Measurements from ENCODE around the gene PCGF5. TPM values are rescaled to one million over a fixed set of nuclear protein-coding genes. Genes with fewer than 3 reads are reported as not detected.

The PCGF5 gene
- total and polyA plus RNA-seq, 8 donors: 19.7 to 47.2 (median 21.4) TPM

GRCh38 chr10:91289305-91289704 lies 68.8 kb downstream of the PCGF5 start:
- H3K27ac ChIP-seq: no peak overlapping the region
- no peak for ATAC-seq
- TF ChIP-seq CTCF (IDR thresholded peaks at IDR 0.05): no peak
- no peaks in the 10 kb centered on the region for H3K9me3 ChIP-seq
- H3K4me1 ChIP-seq: no peaks in the 10 kb centered on the region
- H3K4me3 ChIP-seq: no peak overlapping the region
- peaks cover 0 to 4% of the 10 kb centered on the region in 2 donors for H3K36me3 ChIP-seq
- intact Hi-C loops (cut with DNase I): no loop called here
- no peaks in the 10 kb centered on the region for H3K27me3 ChIP-seq
- DNase-seq: no peak

GRCh38 chr10:91290607-91291006 lies 70.1 kb downstream of the PCGF5 start:
- TF ChIP-seq CTCF (IDR thresholded peaks at IDR 0.05): no peak
- DNase-seq (peak in 1 of 4 donors; percentile 61), ATAC-seq (no peak)
- no peaks in the 10 kb centered on the region for H3K27me3 ChIP-seq
- H3K9me3 ChIP-seq: no peaks in the 10 kb centered on the region
- no peak overlapping the region for H3K27ac ChIP-seq
- H3K36me3 ChIP-seq: no peaks in the 10 kb centered on the region
- H3K4me1 ChIP-seq: no peaks in the 10 kb centered on the region
- intact Hi-C loops (cut with DNase I): no loop called here
- no peak overlapping the region for H3K4me3 ChIP-seq

- H3K36me3 ChIP-seq: no peaks in the 10 kb centered on the region
- TF ChIP-seq CTCF (IDR thresholded peaks at IDR 0.05): no peak
- no peaks in the 10 kb centered on the region for H3K27me3 ChIP-seq
- intact Hi-C loops (cut with DNase I): no loop called here
- DNase-seq: no peak
- H3K4me1 ChIP-seq: peaks cover 0 to 11% of the 10 kb centered on the region in 2 donors
- H3K27ac ChIP-seq: no peak overlapping the region
- ATAC-seq: no peak
- no peaks in the 10 kb centered on the region for H3K9me3 ChIP-seq
- no peak overlapping the region for H3K4me3 ChIP-seq
Observed at GRCh38 chr10:91294134-91294906, 73.9 kb downstream of the PCGF5 start.

GRCh38 chr10:91295346-91295745 lies 74.9 kb downstream of the PCGF5 start:
- H3K4me3 ChIP-seq: no peak overlapping the region
- H3K36me3 ChIP-seq: no peaks in the 10 kb centered on the region
- TF ChIP-seq CTCF (IDR thresholded peaks at IDR 0.05): no peak
- DNase-seq (no peak), ATAC-seq (no peak)
- no peaks in the 10 kb centered on the region for H3K27me3 ChIP-seq
- H3K4me1 ChIP-seq: peaks cover 0 to 11% of the 10 kb centered on the region in 2 donors
- no peaks in the 10 kb centered on the region for H3K9me3 ChIP-seq
- intact Hi-C loops (cut with DNase I): loop anchor here in 1 of 2 donors (5.0 kb wide), 1 partner anchor 67 kb away; no protein-coding TSS in a partner anchor
- H3K27ac ChIP-seq: no peak overlapping the region

GRCh38 chr10:91296471-91296870 lies 76.0 kb downstream of the PCGF5 start:
- no peak for TF ChIP-seq CTCF (IDR thresholded peaks at IDR 0.05)
- Histone ChIP-seq H3K27me3 (no peaks in the 10 kb centered on the region), H3K27ac (no peak overlapping the region), H3K36me3 (no peaks in the 10 kb centered on the region), H3K4me3 (no peak overlapping the region), H3K9me3 (no peaks in the 10 kb centered on the region), H3K4me1 (peaks cover 0 to 11% of the 10 kb centered on the region in 2 donors)
- ATAC-seq: no peak
- DNase-seq: no peak
- intact Hi-C loops (cut with DNase I): loop anchor here in 1 of 2 donors (5.0 kb wide), 1 partner anchor 66 kb away; no protein-coding TSS in a partner anchor

Measured in left lung (tissue), 10 donors.